Measurements from ENCODE around the gene AMOTL2. TPM values are rescaled to one million over a fixed set of nuclear protein-coding genes. Genes with fewer than 3 reads are reported as not detected.

Gene AMOTL2
- polyA plus RNA-seq, 1 donor (not counting 4 experiments of a cell fraction or from before 2014, with no cell fraction given): 39.8 TPM

DNA sequence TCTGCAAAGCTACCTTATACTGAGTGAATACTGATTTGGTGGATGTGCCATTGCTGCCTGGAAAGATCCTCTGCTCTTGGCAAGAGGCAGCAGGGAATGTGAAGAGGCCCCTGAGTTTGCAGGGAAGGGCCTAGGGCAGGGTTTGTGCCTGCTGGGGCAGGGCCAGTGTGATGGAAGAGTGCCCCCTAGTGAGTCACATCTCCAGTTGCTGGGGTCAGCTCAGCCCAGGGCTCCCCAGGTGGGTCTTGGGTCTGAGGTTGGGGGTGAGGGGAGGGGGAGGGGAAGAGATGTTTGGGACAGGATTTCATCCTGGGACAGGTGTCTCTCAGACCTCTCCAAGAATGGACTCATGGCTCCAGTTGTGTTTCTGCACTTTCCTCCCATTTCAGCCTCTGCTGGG is 4.1 kb upstream of the AMOTL2 start:
- no peak overlapping the region for H3K4me3 ChIP-seq (ENCODE audit: control insufficient read depth in 2 of 3, extremely low read depth in 1 of 3, insufficient read depth in 2 of 3, low read depth in 1 of 3, low read length in 3 of 3)
- H3K79me2 ChIP-seq (ENCODE audit: control insufficient read depth, insufficient read depth, low read length): peaks cover 10% of the 10 kb centered on the region
- no peaks in the 10 kb centered on the region for H3K9me1 ChIP-seq (ENCODE audit: control insufficient read depth, extremely low read depth, insufficient read depth, low read length)
- H3K4me2 ChIP-seq (ENCODE audit: control insufficient read depth, extremely low read depth, insufficient read depth, low read depth, low read length): no peak overlapping the region
- no peak overlapping the region for H2AFZ ChIP-seq (ENCODE audit: control insufficient read depth, low read length)
- dilution Hi-C loops (cut with MboI; ENCODE audit: extremely low pct_ligation_motif_present, low sequenced_read_pairs): no loop called here
- no peaks in the 10 kb centered on the region for H4K20me1 ChIP-seq (ENCODE audit: control insufficient read depth, extremely low read depth, insufficient read depth, low read length)
- H3K27ac ChIP-seq (ENCODE audit: control insufficient read depth, insufficient read depth, low read length): peak overlapping the region; percentile 3
- no peak overlapping the region for H3K9ac ChIP-seq (ENCODE audit: control insufficient read depth, extremely low read depth, insufficient read depth, low read length)
- TF ChIP-seq CTCF (optimal IDR thresholded peaks at IDR 0.05 in 1 of 3, IDR thresholded peaks at IDR 0.05 in 1 of 3, conservative IDR thresholded peaks at IDR 0.05 in 1 of 3; ENCODE audit: extremely low read depth in 1 of 3, insufficient read depth in 2 of 3, low read length in 3 of 3): peak in 2 of 3 experiments; percentile 21 to 42
- TF ChIP-seq EZH2 (IDR thresholded peaks at IDR 0.05; ENCODE audit: low read length): no peak
- H3K4me1 ChIP-seq (ENCODE audit: control insufficient read depth, extremely low read depth, insufficient read depth, low read length): peaks cover 63% of the 10 kb centered on the region
- FAIRE-seq: no peak
- peaks cover 0 to 2% of the 10 kb centered on the region in 2 experiments for H3K36me3 ChIP-seq (ENCODE audit: control insufficient read depth in 2 of 2, extremely low read depth in 1 of 2, insufficient read depth in 2 of 2, low read length in 2 of 2)
- no peaks in the 10 kb centered on the region for H3K9me3 ChIP-seq (ENCODE audit: control insufficient read depth, low read depth, low read length)
- DNase-seq (ENCODE audit: low read depth, low spot score): no peak
- H3K27me3 ChIP-seq (ENCODE audit: control insufficient read depth, extremely low read depth, insufficient read depth, low read length): no peaks in the 10 kb centered on the region

DNA sequence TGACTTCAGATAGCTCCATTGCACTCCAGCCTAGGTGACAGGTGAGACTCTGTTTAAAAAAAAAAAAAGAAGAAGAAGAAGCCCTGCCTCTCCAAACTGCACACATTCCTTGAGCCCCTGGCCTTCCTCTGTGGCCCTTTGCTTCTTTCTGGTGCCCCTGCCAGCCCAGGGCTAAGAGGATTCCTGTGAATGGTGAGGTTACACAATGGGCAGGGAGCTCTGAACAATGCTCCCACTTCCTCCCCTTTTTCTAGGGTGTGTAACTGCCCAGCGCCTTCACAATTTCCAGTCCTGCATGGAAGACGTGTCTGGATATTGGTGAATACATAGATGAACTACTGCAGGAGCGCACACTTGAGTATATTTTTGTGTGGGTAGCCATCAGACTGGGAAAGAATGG is 3.6 kb upstream of the AMOTL2 start:
- Histone ChIP-seq H2AFZ (ENCODE audit: control insufficient read depth, low read length) (no peak overlapping the region), H3K27me3 (ENCODE audit: control insufficient read depth, extremely low read depth, insufficient read depth, low read length) (no peaks in the 10 kb centered on the region), H3K9ac (ENCODE audit: control insufficient read depth, extremely low read depth, insufficient read depth, low read length) (no peak overlapping the region), H3K36me3 (ENCODE audit: control insufficient read depth in 2 of 2, extremely low read depth in 1 of 2, insufficient read depth in 2 of 2, low read length in 2 of 2) (peaks cover 0 to 7% of the 10 kb centered on the region in 2 experiments), H4K20me1 (ENCODE audit: control insufficient read depth, extremely low read depth, insufficient read depth, low read length) (peaks cover 4% of the 10 kb centered on the region), H3K4me1 (ENCODE audit: control insufficient read depth, extremely low read depth, insufficient read depth, low read length) (peaks cover 62% of the 10 kb centered on the region), H3K27ac (ENCODE audit: control insufficient read depth, insufficient read depth, low read length) (no peak overlapping the region), H3K9me1 (ENCODE audit: control insufficient read depth, extremely low read depth, insufficient read depth, low read length) (no peaks in the 10 kb centered on the region), H3K4me3 (ENCODE audit: control insufficient read depth in 2 of 3, extremely low read depth in 1 of 3, insufficient read depth in 2 of 3, low read depth in 1 of 3, low read length in 3 of 3) (no peak overlapping the region), H3K4me2 (ENCODE audit: control insufficient read depth, extremely low read depth, insufficient read depth, low read depth, low read length) (no peak overlapping the region), H3K9me3 (ENCODE audit: control insufficient read depth, low read depth, low read length) (no peaks in the 10 kb centered on the region), H3K79me2 (ENCODE audit: control insufficient read depth, insufficient read depth, low read length) (peaks cover 14% of the 10 kb centered on the region)
- no peak for TF ChIP-seq EZH2 (IDR thresholded peaks at IDR 0.05; ENCODE audit: low read length)
- TF ChIP-seq CTCF (optimal IDR thresholded peaks at IDR 0.05 in 1 of 3, IDR thresholded peaks at IDR 0.05 in 1 of 3, conservative IDR thresholded peaks at IDR 0.05 in 1 of 3; ENCODE audit: extremely low read depth in 1 of 3, insufficient read depth in 2 of 3, low read length in 3 of 3): no peak
- dilution Hi-C loops (cut with MboI; ENCODE audit: extremely low pct_ligation_motif_present, low sequenced_read_pairs): no loop called here
- FAIRE-seq (no peak), DNase-seq (ENCODE audit: low read depth, low spot score) (no peak)

Measured in keratinocyte (primary cell).